ENCODE results near the gene DEFB121.

- TF ChIP-seq CTCF (IDR thresholded peaks at IDR 0.05) = no peak
- TF ChIP-seq POLR2AphosphoS5 (IDR thresholded peaks at IDR 0.05) = no peak
- TF ChIP-seq POLR2A (IDR thresholded peaks at IDR 0.05) = no peak
These were observed 40.2 kb upstream of the DEFB121 start for GRCh38 chr20:31446084-31446819.

Measured in transverse colon (tissue), 4 donors.